H9 (cell line): ENCODE results near the gene GREB1L. TPM values are rescaled to one million over a fixed set of nuclear protein-coding genes. Genes with fewer than 3 reads are reported as not detected.

Experiments used
- DNase-seq: peaks from one replicate; pipeline ENCODE4 v3.0.0-alpha.2; 2017
- H2AFZ ChIP-seq: one replicate; pipeline ENCODE4 v1.6.1; 2013; ENCODE audit warnings: mild to moderate bottlenecking, low read length, control low read depth, moderate library complexity
- H2AK5ac ChIP-seq: 2 replicates; pipeline ENCODE4 v1.6.1; 2013; ENCODE audit warnings: low read length, control low read depth, mixed read lengths; ENCODE audit not compliant: insufficient read length
- H2BK120ac ChIP-seq: one replicate; pipeline ENCODE4 v1.6.1; 2013; ENCODE audit warnings: low read depth, mild to moderate bottlenecking, low read length, control low read depth, inconsistent platforms; ENCODE audit not compliant: poor library complexity, severe bottlenecking
- H2BK12ac ChIP-seq: 2 replicates; pipeline ENCODE4 v1.6.1; 2013; ENCODE audit warnings: low read length, control low read depth, mixed read lengths, low read depth; ENCODE audit not compliant: insufficient read length
- H2BK15ac ChIP-seq: 2 replicates; pipeline ENCODE4 v1.6.1; 2013; ENCODE audit warnings: low read depth, low read length, control low read depth
- H2BK20ac ChIP-seq: one replicate; pipeline ENCODE4 v1.6.1; 2013; ENCODE audit warnings: low read depth, mild to moderate bottlenecking, low read length, control low read depth, inconsistent platforms; ENCODE audit not compliant: poor library complexity, severe bottlenecking
- H2BK5ac ChIP-seq: 2 replicates; pipeline ENCODE4 v1.6.1; 2013; ENCODE audit warnings: low read length, control low read depth, mixed read lengths; ENCODE audit not compliant: insufficient read length
- H3K14ac ChIP-seq: 2 replicates; pipeline ENCODE4 v1.6.1; 2013; ENCODE audit warnings: low read length, control low read depth; ENCODE audit not compliant: insufficient read depth
- H3K18ac ChIP-seq: 2 replicates; pipeline ENCODE4 v1.6.1; 2013; ENCODE audit warnings: low read depth, mild to moderate bottlenecking, mixed read lengths, low read length, control low read depth; ENCODE audit not compliant: insufficient read length
- H3K23ac ChIP-seq: 2 replicates; pipeline ENCODE4 v1.6.1; 2013; ENCODE audit warnings: low read length, control low read depth, mixed read lengths, low read depth; ENCODE audit not compliant: insufficient read length
- H3K23me2 ChIP-seq: 2 replicates; pipeline ENCODE4 v1.6.1; 2013; ENCODE audit warnings: low read depth, mild to moderate bottlenecking, mixed read lengths, low read length, control low read depth; ENCODE audit not compliant: insufficient read length, poor library complexity, severe bottlenecking
- H3K27ac ChIP-seq: 2 replicates; pipeline ENCODE4 v1.5.1; 2013; ENCODE audit warnings: low read length, control low read depth, mixed read lengths, low read depth; ENCODE audit not compliant: insufficient read length
- H3K27me3 ChIP-seq: 2 replicates; pipeline ENCODE4 v1.6.1; 2013; ENCODE audit warnings: low read length, control low read depth, inconsistent platforms; ENCODE audit not compliant: insufficient read depth
- H3K4ac ChIP-seq: 2 replicates; pipeline ENCODE4 v1.6.1; 2013; ENCODE audit warnings: low read depth, mild to moderate bottlenecking, control low read depth, inconsistent platforms, low read length, moderate library complexity
- H3K4me1 ChIP-seq: 2 replicates; pipeline ENCODE4 v1.6.1; 2013; ENCODE audit warnings: low read length, control low read depth, inconsistent platforms; ENCODE audit not compliant: insufficient read depth
- H3K4me2 ChIP-seq: 2 replicates; pipeline ENCODE4 v1.6.1; 2013; ENCODE audit warnings: low read length, control low read depth, mixed read lengths; ENCODE audit not compliant: insufficient read length, insufficient read depth
- H3K56ac ChIP-seq: 2 replicates; pipeline ENCODE4 v1.6.1; 2013; ENCODE audit warnings: low read depth, mild to moderate bottlenecking, mixed read lengths, low read length, control low read depth; ENCODE audit not compliant: insufficient read length
- H3K79me1 ChIP-seq: 2 replicates; pipeline ENCODE4 v1.6.1; 2013; ENCODE audit warnings: low read depth, mild to moderate bottlenecking, moderate library complexity, low read length, control low read depth, inconsistent platforms; ENCODE audit not compliant: insufficient read depth, poor library complexity, severe bottlenecking
- H3K79me2 ChIP-seq: 2 replicates; pipeline ENCODE4 v1.6.1; 2013; ENCODE audit warnings: low read length, control low read depth, inconsistent platforms; ENCODE audit not compliant: insufficient read depth
- H3K9ac ChIP-seq: 2 replicates; pipeline ENCODE4 v1.6.1; 2013; ENCODE audit warnings: low read length, control low read depth, mixed read lengths; ENCODE audit not compliant: insufficient read length; ENCODE audit errors: extremely low read depth
- H3K9me3 ChIP-seq: one replicate; pipeline ENCODE4 v1.6.1; 2013; ENCODE audit warnings: low read depth, low read length, inconsistent platforms; ENCODE audit not compliant: control insufficient read depth
- H3T11ph ChIP-seq: one replicate; pipeline ENCODE4 v1.6.1; 2013; ENCODE audit warnings: mild to moderate bottlenecking, low read length, control low read depth, inconsistent platforms
- H4K20me1 ChIP-seq: one replicate; pipeline ENCODE4 v1.6.1; 2013; ENCODE audit not compliant: control insufficient read depth, insufficient read length, insufficient read depth
- H4K5ac ChIP-seq: 2 replicates; pipeline ENCODE4 v1.6.1; 2013; ENCODE audit warnings: low read depth, mild to moderate bottlenecking, mixed read lengths, low read length, control low read depth; ENCODE audit not compliant: insufficient read length
- H4K8ac ChIP-seq: replicated peaks from 2 replicates; pipeline ENCODE4 v1.6.1; 2013; ENCODE audit warnings: low read length, control low read depth, mixed read lengths, low read depth; ENCODE audit not compliant: insufficient read length
- H4K91ac ChIP-seq: 2 replicates; pipeline ENCODE4 v1.6.1; 2013; ENCODE audit warnings: low read depth, mild to moderate bottlenecking, moderate library complexity, mixed read lengths, low read length, control low read depth; ENCODE audit not compliant: insufficient read length
- H3K27ac Mint-ChIP-seq, 3 experiments: 2 replicates in 2 of 3; 3 replicates in 1 of 3; pipeline ENCODE4 v1.8.0; 2020 to 2021; ENCODE audit warnings: mixed read lengths in 3 of 3, mild to moderate bottlenecking in 1 of 3, moderate library complexity in 1 of 3
- H3K27me3 Mint-ChIP-seq: 2 replicates; pipeline ENCODE4 v1.8.0; 2021; ENCODE audit warnings: low read depth, mild to moderate bottlenecking, moderate library complexity, mixed read lengths
- H3K36me3 Mint-ChIP-seq, 3 experiments: 2 replicates in 2 of 3; 3 replicates in 1 of 3; pipeline ENCODE4 v1.8.0; 2020 to 2021; ENCODE audit warnings: low read depth in 3 of 3, mixed read lengths in 3 of 3; ENCODE audit not compliant: insufficient read depth in 1 of 3
- H3K4me1 Mint-ChIP-seq, 2 experiments: 2 replicates each; pipeline ENCODE4 v1.8.0; 2020; ENCODE audit warnings: mixed read lengths in 2 of 2
- H3K4me3 Mint-ChIP-seq, 2 experiments: 2 replicates in 1 of 2; 3 replicates in 1 of 2; pipeline ENCODE4 v1.8.0; 2020 to 2021; ENCODE audit warnings: mild to moderate bottlenecking in 2 of 2, mixed read lengths in 2 of 2, moderate library complexity in 1 of 2
- H3K9me3 Mint-ChIP-seq, 2 experiments: 2 replicates in 1 of 2; 3 replicates in 1 of 2; pipeline ENCODE4 v1.8.0; 2020; ENCODE audit warnings: mild to moderate bottlenecking in 2 of 2, mixed read lengths in 2 of 2, moderate library complexity in 1 of 2
- WGBS: extraction: QIAGEN DNeasy Blood & Tissue Kit; methylation state at CpG from one replicate; pipeline ENCODE4 v1.1.7; 2013; ENCODE audit warnings: missing lambda C conversion rate, low lambda C conversion rate, mixed read lengths; ENCODE audit not compliant: insufficient read length; ENCODE audit errors: extremely low coverage; 5-methylcytosine and 5-hydroxymethylcytosine counted together
- total RNA-seq: library from RNA; stranded (reverse); gene quantifications from 2 replicates; pipeline ENCODE4 v1.2.1, GENCODE V29; 2021
- TF ChIP-seq, protein P1 (sequence below): fragments of 200-600 bp; sonication (generic); conservative IDR thresholded peaks from 3 replicates; pipeline ENCODE4 v1.8.0; 2021; ENCODE audit warnings: antibody characterized with exemption, mild to moderate bottlenecking

Gene GREB1L
- total RNA-seq, 1 experiment from 2014 or later: 2.7 TPM

DNA sequence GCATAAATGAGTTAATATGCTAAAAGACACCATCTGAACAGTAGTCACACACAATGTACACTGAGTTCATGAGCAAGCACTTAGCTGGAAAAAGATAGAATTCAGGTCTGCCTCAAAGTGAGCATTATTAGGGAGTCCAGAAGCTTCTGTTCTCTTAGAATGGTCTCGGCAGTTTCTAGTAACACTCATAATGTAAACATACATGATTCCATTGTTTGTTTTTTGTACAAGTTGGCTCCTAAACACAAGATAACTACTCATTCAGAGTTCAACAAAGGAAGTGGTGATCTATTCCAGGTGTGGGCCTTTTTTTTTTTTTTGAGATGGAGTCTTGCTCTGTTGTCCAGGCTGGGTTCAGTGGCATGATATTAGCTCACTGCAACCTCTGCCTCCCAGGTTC lies 292.3 kb downstream of the GREB1L start:
- Histone ChIP-seq H4K5ac (no peak overlapping the region), H3K4me1 (no peaks in the 10 kb centered on the region), H2AFZ (no peak overlapping the region), H2BK5ac (no peak overlapping the region), H3K27me3 (no peaks in the 10 kb centered on the region), H2AK5ac (no peak overlapping the region), H2BK20ac (no peak overlapping the region), H4K91ac (no peak overlapping the region), H2BK120ac (no peak overlapping the region), H3K4me2 (no peak overlapping the region), H4K20me1 (no peaks in the 10 kb centered on the region), H3K27ac (no peak overlapping the region), H3K79me1 (no peaks in the 10 kb centered on the region), H3K56ac (no peak overlapping the region), H3K23ac (no peak overlapping the region), H3K79me2 (no peaks in the 10 kb centered on the region), H3K9ac (no peak overlapping the region), H3K4ac (no peak overlapping the region), H3K18ac (no peak overlapping the region), H3K9me3 (no peaks in the 10 kb centered on the region), H4K8ac (no peak overlapping the region), H2BK15ac (no peak overlapping the region), H3T11ph (no peak overlapping the region), H2BK12ac (no peak overlapping the region), H3K14ac (no peak overlapping the region), H3K23me2 (no peaks in the 10 kb centered on the region)
- no peak for DNase-seq
- TF ChIP-seq, protein P1, sequence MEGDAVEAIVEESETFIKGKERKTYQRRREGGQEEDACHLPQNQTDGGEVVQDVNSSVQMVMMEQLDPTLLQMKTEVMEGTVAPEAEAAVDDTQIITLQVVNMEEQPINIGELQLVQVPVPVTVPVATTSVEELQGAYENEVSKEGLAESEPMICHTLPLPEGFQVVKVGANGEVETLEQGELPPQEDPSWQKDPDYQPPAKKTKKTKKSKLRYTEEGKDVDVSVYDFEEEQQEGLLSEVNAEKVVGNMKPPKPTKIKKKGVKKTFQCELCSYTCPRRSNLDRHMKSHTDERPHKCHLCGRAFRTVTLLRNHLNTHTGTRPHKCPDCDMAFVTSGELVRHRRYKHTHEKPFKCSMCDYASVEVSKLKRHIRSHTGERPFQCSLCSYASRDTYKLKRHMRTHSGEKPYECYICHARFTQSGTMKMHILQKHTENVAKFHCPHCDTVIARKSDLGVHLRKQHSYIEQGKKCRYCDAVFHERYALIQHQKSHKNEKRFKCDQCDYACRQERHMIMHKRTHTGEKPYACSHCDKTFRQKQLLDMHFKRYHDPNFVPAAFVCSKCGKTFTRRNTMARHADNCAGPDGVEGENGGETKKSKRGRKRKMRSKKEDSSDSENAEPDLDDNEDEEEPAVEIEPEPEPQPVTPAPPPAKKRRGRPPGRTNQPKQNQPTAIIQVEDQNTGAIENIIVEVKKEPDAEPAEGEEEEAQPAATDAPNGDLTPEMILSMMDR: no peak
- Mint-ChIP-seq H3K9me3 (no peaks in the 10 kb centered on the region), H3K27ac (no peak overlapping the region), H3K4me1 (no peaks in the 10 kb centered on the region), H3K4me3 (no peak overlapping the region), H3K36me3 (peaks cover 5 to 68% (median 39%) of the 10 kb centered on the region in 3 experiments; a peak in 6 of 7 replicates), H3K27me3 (no peaks in the 10 kb centered on the region)
- WGBS: no CpG with 5 or more reads among the region's 1 CpG
